HG02943 (cell line): Measurements from ENCODE around the gene SERINC2.

Experiments
- ATAC-seq: cut with Tn5 transposase; IDR thresholded peaks from one replicate; pipeline ENCODE4 v1.9.1; 2021; ENCODE audit warnings: mild to moderate bottlenecking, low read depth, moderate library complexity; ENCODE audit not compliant: unreplicated experiment

SERINC2 gene

DNA sequence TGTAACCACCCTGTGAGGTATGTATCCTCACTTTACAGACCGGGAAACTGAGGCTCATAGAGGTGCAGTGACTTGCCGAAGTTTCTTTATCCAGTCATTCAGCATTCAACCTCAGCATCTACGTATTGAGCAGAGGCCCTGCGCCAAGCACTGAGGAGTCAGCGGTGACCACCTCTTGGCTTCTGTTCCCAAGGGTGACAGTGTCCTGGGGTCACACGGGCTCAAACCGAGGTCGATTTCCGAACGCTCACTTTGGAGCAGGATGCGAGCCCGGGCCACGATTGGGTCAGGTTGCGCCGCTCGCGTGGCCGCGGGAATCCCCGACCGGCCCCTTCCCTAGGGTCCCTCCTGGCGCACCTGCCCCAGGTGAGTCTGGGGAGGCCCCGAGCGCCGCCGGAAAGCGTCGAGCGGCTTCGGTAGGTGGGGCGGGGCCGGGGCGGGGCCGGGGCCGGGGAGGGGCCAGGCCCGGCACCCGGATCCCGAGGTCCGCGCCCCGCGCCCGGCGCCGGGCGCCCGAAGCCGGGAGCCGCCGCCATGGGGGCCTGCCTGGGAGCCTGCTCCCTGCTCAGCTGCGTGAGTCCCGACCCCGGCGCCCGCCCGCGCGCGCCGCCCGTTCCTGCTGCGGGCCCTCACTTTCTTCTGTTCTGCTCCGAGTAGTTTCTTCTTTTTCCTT is at the start of gene SERINC2:
Gene SERINC2, plus strand, starts transcription at position 482 of the 673 bp plus-strand sequence. Its CDS starts 53 bp downstream, at position 535.
- no peak for ATAC-seq

DNA sequence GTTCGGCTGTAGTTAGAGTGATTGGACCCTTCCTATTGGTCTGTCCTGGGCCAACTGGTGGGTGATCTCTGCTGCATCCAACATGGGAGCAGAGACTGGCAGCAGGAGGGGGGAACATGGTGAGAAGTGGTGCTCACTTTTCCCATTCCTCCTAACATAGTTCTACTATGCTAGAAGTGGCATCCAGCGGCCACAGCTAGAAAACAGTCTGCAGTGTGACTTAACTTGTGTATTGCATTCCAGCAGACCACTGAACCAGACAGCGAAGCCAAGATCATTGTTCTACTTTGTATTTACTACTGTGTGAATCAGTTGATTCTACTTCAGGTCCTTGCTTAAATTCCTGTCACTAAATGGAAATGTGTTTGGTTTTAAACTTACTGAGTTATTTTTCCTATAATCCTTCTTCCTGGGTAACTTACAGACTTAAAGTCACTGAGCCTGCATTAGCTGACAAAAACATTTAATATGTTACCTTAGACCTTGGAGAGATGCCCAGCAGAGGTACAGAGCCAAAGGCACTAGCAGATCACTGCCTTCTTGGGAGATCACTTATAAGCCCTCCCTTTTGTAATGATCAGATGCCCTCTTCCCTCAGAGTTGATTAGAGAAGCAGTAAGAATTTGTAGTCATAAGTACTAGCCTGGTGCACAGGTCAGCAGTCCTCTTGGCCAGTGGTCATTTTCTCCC is 48.3 kb upstream of the SERINC2 start:
- no peak for ATAC-seq

DNA sequence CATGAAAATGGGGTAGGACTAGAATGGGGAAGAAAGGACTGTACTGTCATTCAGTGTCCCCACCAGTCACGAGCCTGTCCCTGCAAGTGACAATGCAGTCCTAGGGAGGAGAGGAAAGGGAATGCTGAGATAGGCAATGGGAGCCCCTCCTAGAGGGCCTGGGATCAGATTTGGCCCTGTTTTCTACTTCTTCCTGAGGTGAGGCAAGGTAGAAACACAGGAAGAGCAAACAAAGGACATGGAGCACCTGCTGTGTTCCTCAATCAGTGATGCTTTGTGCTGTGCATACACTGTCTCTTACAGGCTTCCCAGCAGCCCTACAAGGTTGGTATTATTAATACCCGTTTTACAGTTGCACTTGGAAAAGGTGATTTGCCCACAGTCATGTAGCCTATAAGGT is 46.2 kb upstream of the SERINC2 start:
- ATAC-seq: no peak

DNA sequence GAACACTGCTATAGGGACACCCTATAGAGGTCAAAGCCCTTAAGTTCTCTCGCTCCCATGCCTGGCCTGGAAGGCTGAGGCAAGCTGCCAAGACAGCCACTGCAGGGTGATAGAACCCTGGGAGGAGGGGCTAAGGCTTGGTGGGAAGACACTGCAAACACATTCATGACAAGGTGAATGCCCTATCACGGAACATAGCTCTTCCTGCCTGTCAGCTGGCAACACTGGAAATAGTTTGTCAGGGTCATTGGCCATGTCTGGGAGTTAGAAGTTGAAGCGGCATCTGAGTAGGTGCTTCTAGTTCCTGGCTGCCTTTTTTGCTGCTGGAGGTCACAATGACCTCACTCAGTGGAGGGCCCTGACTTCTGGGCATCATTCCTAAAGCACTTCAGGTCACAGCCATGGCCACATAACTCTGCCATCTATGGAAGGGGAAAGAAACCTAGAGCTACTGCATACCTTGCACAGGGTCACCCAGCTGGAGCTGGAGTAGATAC is 44.4 kb upstream of the SERINC2 start:
- ATAC-seq: no peak

DNA sequence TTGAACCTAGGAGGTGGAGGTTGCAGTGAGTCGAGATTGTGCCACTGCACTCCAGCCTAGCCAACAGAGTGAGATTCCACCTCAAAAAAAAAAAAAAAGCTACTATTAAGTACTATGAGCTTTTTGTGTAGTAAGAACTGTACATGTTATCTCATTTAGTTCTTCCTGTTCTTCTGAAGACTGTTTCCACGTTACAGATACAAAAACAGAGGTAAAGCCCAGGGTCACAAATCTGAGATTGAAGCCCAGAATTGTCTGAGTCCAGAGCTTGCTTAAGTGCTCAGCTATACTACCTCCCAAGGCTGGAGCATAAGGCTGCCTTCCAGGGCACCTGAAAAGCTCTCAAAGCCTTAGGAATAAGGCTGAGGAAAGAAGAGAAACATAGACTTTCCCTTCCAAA is 43.0 kb upstream of the SERINC2 start:
- no peak for ATAC-seq

DNA sequence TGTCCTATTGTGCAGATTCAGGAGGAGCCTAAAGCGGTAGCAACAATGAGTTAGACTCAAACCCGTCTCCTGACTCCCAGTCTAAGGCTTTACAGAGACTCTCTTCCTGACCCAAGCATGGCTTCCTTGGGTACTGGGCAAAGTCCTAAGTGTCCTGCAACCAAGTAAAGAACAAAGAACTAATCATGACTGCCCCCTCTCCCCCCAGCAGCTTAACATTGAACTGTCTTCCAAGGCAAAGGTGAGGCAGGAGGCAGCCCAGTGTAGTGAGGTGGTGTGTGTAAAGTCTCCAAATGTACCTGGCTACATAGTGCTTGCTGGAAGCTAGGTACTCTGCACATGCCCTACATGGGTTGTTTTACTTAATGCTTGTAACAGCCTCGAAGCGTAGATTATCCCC is 42.4 kb upstream of the SERINC2 start:
- ATAC-seq: no peak

DNA sequence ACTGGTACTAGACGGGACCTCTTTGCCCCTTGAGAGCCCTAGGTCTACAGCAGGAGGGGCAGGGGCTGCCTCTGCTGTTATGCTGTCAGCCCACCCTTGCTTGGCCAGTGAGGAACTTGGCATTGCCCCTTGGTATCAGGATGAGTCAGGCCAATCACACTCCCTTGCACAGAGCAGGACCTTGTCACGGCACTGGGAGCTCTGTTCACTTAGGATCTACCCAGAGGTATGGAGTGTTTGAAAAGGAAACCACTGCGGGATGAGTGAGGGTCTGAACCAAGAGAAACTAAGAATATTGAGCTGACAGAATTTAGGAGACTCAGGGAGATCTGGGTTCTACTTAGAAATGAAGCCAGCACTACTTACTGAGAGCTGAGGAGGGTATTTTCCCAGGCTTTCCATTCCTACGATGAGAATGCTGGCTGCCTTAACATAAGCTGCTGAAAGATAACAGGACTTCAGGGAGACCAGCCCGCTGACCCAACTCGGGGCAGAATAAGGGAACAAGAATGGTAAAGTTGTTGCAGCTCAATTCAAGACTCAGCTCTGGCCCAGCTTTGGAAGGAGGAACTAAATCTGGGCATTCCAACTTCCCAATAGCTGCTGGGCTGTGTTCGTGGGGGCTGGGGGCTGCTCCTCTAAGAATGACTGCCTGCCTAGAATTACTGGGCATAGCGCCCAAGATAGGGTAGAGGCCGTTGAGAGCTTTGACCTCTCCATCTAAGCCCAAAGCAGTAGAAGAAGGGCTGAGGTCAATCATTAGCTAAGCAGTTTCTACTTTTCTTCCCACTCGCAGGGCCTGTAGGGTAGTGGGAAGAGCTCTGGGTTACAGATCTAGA is 41.7 kb upstream of the SERINC2 start:
- no peak for ATAC-seq

DNA sequence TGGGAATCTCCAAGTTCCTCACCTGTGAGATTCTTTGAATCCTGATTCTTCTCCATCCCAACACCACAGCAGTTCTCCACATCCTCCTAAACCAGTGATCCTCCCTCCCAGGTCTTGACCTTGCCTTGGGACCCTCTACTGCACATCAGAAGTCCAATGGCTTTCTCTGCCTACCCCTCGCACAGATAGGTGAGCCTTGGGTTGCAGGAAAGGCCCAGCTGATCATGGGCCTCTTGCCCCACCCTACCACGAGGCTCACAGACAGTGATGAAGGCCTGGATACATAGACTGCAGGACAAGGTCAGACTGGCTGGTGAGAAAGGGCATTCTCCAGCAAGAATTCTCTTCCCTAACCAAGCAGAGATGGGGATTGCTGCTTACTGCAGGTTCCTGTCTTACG is 41.0 kb upstream of the SERINC2 start:
- no peak for ATAC-seq

DNA sequence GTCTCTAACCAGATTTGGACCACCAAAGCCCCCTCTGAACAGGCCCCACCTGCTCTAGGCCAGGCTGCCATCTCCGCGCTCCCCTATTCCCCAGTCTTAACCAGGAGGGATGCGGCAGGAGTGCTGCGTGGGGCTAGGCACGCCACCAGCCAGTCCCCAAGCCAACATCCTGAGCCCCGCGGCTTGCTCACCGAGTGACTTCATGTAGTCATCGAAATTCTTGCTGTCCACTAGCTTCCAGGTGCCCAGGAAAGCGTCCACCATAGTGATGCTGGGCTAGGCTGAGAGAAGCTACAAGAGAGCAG is 40.3 kb upstream of the SERINC2 start:
- ATAC-seq: no peak

DNA sequence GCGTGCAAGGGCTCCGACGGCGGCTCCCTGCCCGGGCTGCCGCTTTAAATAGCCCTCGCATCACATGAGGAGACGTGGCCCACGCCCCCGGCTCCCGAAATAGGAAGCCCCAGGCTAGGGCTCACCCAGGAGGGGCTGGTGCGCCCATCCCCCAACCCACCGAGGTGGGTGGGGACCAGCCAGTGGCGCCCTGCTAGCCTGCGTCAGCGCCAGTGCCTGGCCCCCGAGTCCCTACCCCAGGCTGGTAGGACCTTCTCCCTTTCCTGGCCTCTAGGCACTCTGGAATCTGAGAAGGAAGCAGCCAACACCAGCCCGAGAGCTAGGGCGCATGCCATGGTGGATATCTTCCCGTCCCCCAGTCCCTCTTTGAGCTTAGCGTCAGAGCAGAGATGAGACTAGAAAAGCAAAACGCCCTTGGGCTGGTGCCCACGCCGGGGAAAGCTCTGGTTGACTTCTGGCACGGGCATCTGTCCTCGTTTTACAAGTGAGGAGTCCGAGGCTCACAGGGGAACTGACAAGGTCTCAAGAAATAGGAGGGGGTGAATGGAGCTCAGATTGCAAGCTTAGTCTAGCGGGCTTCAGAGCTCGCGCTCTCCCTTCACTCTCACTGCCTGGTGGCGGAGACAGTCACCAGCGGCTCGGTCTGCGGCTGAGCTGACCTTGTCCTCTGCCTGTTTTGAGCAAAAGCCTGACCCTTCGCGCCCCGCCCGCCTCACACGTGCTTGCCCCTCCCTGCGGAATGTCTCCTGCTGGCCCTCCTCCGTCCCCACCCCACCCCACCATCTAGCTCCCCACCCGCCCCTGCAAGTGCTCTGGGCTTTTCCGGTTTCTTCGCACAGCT is 39.7 kb upstream of the SERINC2 start, which contains the start of gene FABP3:
Gene FABP3, minus strand, starts transcription at position 21 of the 841 bp plus-strand sequence. CDS start 62 bp downstream, outside the sequence.
- ATAC-seq: no peak

DNA sequence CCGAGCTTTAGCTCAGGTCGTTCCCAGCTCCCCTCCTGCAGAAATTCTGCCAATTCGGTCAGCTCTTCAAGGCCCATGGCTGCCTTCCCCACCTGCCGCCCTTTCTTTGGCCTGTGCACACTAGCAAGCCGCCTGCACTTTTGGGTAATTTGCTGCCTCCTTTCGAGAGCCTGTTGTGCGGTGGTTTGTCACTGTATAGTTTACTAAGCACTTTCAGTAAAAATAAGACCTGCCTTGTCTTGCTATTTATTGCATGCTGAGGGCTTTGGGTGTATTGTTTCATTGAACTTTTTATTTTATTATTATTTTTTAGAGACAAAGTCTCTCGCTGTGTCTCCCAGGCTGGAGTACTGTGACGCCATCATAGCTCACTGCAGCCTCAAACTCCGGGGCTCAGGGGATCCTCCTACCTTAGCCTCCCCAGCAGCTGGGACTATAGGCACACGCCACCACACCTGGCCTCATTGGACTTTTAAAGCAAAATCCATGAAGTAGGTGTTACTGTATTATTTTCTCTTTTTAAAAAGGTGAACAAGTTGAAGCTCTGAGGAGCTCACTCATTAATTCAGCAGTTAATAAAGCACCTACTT is 39.0 kb upstream of the SERINC2 start:
- ATAC-seq: no peak

DNA sequence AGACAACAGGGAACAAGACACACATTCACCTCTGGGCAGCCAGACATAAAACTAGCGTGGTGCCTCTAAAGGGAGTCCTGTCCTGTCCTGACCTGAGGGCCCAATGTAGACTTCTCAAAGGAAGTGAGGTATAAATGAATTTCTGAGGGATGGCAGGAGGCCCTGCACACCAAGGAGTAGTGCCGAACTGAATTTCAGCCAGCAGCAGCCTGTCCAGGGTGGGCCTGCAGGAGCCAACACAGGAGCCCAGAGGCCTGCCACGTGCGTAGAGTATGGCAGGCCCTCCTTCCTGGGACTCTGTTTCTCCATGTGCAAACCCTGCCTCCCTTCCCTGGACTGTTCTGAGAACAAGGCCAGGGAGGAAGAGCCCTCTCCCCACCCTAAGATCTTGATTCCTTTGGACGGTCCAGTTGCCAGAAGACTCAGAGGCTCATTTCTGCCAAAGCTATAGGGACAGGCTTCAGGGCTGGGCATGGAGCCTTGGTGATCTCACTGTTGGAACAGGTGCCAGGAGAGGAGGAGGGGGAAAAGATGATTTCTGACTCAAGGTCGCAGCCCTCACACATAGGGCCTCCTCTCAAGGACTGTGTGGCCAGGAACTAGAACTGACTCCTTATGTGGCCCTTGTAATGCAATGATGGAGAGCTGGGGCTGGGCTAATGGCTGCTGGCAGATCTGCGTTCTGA is 38.4 kb upstream of the SERINC2 start:
- ATAC-seq: no peak

DNA sequence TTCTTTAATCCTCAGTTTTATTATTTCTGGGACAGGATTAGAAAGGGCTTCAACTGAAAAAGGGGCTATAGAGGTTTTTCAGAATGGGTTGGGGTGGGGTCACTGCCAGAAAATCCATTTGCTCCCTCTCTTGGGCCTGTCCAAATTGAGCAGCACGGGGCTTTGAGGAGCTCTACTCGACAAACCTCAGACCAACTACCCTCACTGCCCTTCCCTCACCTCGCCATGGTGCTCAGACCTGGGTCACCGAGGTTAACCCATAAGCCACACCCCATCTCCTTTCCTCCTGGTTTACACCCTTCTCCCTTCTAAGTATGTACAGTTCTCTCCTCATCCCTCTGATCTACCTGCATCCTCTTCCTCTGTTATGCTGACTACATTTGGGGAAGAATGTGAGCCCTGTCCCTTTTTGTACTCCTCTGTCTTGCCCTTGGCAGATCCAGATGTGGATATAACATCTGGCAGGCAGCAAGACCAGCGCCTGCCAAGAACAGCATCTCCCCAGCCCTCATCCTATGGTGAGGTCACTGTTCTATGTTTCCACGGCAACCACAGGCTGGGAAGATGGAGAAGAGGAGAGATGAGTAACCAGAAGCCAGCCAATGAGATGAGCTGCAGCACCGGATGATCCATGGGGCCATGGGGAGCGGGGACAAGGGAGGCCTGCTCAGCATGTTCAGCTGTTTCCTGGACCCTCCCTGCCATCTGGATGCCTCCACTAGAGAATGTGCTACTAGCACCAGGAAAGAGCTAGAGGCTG is 36.5 kb upstream of the SERINC2 start:
- no peak for ATAC-seq

DNA sequence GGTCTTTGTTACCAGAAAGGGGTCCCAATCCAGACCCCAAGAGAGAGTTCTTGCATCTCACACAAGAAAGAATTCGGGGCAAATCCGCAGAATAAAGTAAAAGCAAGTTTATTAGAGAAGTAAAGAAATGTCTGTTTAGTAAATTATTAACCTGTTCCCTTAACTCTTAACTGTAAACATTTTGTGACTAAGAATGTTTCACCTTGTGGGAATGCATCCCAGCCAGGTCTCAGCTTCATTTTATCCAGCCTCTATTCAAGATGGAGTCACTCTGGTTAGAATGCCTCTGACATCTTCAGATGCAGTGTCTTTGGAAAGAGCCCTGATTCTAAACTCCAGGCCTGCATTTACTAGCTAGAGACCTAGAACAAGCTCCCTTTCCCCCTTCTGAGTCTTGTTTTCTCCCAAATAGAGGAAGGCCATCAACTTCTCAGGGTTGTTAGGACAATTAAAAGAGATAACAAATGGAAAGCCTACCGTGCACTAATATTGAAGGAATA is 35.6 kb upstream of the SERINC2 start:
- ATAC-seq: no peak

DNA sequence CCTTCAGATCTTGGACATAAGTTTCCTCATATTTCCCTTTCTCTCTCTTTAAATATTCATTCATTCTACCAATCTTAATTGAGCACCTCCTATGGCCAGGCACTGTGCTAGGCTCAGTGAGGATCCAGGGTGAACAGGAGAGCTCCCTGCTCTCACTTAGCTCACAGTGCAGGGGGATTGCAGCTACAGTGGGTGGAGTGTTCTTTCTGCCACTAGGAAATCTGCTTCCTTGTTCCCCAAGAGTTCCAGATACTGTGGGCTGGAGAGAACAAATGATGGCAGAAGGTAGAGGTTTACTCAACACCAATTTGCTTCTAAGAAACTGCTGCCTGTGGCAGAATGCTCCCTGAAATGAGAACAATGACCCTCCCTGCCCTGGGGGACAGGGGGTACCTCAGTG is 35.0 kb upstream of the SERINC2 start:
- ATAC-seq: no peak

DNA sequence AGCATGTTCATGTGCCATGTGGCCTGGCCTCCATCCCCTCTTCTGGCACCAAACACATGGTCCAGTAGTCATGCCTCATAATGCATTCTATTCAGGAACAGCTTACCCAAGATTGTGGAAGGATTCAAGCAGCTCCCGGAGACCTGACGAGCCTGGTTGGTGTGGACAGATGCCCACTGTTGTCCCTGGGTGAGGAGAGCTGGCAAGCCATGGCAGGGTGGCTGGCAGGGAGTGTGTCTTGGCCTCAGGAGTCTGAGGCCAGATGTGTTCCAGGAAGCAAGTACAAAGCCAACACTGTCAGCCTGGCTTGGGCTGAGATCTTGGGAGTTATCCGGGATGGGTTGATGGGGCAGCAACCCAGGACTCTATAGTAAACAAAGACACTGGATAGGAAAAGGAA is 32.8 kb upstream of the SERINC2 start:
- no peak for ATAC-seq

DNA sequence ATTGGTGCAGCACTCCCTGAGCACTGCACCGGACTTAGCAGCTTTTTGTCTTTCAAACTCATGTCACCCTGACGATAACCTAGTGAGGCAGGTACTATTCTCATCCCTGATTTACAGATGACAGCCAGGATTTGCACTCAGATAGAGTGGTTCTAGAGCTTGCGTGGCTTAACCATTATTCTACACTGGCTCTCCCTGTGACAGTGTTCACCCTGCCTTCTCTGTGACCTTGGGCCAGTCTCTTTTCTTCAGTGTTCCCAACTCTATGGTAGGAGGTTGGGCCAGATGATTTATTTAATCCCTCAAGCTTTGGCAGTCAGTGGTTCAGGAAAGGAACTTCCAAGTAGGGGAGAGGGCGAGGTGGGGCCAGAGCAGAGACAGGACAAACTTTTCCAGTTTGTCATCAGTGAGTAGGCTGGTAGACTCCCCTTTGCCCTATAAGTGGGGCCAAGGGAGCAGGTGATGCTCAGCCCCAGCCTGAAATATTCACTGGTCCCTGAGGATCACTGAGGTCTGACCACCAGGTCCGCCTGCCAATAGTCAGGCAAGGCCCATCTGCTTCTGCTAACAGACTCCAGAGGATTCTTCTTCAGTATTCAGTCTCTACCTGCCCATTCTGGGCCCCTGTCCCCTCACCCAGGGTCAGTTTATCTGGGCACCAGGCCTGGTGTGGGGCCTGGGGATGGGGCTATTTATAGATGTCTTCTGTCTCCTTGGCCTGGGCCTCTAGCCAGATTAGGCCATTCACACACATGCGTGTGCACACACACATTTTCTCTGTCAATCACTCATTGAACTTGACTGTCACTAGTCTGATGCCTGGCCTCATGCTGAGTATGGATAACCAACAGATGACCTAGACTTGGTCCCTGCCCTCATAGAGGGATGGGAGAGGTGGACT is 31.4 kb upstream of the SERINC2 start:
- no peak for ATAC-seq
